ENCODE results near the gene PAPOLG.

DNA sequence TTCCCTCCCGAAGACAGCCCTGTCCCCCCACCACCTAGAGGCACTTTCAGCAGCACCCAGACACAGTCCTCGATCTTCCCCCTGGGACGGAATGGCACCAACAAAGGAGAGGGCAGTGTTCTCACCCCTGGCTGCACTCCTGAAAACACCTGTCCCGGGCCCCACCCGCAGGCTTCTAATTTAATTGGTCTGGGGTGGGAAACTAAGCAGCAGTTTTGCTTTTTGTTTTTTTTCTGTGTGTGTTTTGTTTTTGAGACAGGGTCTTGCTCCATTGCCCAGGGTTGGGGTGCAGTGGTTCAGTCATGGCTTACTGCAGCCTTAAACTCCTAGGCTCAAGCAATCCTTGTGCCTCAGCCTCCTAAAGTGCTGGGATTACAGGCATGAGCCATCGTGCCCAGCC, 86.9 kb downstream of the PAPOLG start:
- TF ChIP-seq CTCF (IDR thresholded peaks at IDR 0.05) (no peak), POLR2AphosphoS5 (IDR thresholded peaks at IDR 0.05; ENCODE audit: insufficient read depth in 1 of 2, low read depth in 1 of 2) (no peak)
